ENCODE measurements around the gene FRYL. TPM values are rescaled to one million over a fixed set of nuclear protein-coding genes. Genes with fewer than 3 reads are reported as not detected.
A peak's percentile ranks its signal among the peaks of the same experiment; 100 is the strongest.
"Not testable (repeated sequence)": the region's sequence is repeated elsewhere in the genome, so short reads cannot be mapped to it uniquely, and the experiment has no call there.

FRYL gene
- total RNA-seq, 1 experiment from 2014 or later = 59.5 TPM

GRCh38 chr4:48490680-48491513 is 289.2 kb downstream of the FRYL start:
- no peak for DNase-seq (ENCODE audit: low read depth)

GRCh38 chr4:48490012-48490679 is 289.9 kb downstream of the FRYL start, which contains the start of gene ZAR1:
ZAR1 (plus strand) TSS chr4:48490252; CDS start chr4:48490292, 40 bp downstream.
- DNase-seq (ENCODE audit: low read depth) = no peak

- DNase-seq (ENCODE audit: low read depth) = no peak
These were observed 290.4 kb downstream of the FRYL start for GRCh38 chr4:48489683-48490011.

GRCh38 chr4:48484494-48485168 is 295.4 kb downstream of the FRYL start:
- DNase-seq (ENCODE audit: low read depth) = no peak

- DNase-seq (ENCODE audit: low read depth) = no peak
These were observed 296.1 kb downstream of the FRYL start for GRCh38 chr4:48483777-48484493.

GRCh38 chr4:48483006-48483776 is 296.9 kb downstream of the FRYL start, which contains the start of gene SLC10A4:
SLC10A4 (plus strand) TSS chr4:48483343; CDS start chr4:48483562, 219 bp downstream.
- DNase-seq (ENCODE audit: low read depth) = no peak

GRCh38 chr4:48481581-48481980 is 298.5 kb downstream of the FRYL start:
- no peak for DNase-seq (ENCODE audit: low read depth)

- no peak for DNase-seq (ENCODE audit: low read depth)
These were observed 301.8 kb downstream of the FRYL start for GRCh38 chr4:48478273-48478672.

GRCh38 chr4:48475770-48476169 is 304.3 kb downstream of the FRYL start:
- no peak for DNase-seq (ENCODE audit: low read depth)

- DNase-seq (ENCODE audit: low read depth) = no peak
These were observed 307.3 kb downstream of the FRYL start for GRCh38 chr4:48472794-48473193.

GRCh38 chr4:48470570-48470969 is 309.5 kb downstream of the FRYL start:
- DNase-seq (ENCODE audit: low read depth) = peak; percentile 61

GRCh38 chr4:48470137-48470536 is 309.9 kb downstream of the FRYL start:
- no peak for DNase-seq (ENCODE audit: low read depth)

- no peak for DNase-seq (ENCODE audit: low read depth)
These were observed 312.2 kb downstream of the FRYL start for GRCh38 chr4:48467891-48468290.

GRCh38 chr4:48467442-48467841 is 312.6 kb downstream of the FRYL start:
- DNase-seq (ENCODE audit: low read depth) = no peak

GRCh38 chr4:48462363-48462762 is 317.7 kb downstream of the FRYL start:
- DNase-seq (ENCODE audit: low read depth) = no peak

GRCh38 chr4:48461000-48461399 is 319.1 kb downstream of the FRYL start:
- no peak for DNase-seq (ENCODE audit: low read depth)

- DNase-seq (ENCODE audit: low read depth) = no peak
These were observed 325.5 kb downstream of the FRYL start for GRCh38 chr4:48454591-48454990.

GRCh38 chr4:48451656-48452055 is 328.4 kb downstream of the FRYL start:
- not testable (repeated sequence) for DNase-seq (ENCODE audit: low read depth)

GRCh38 chr4:48450740-48451139 is 329.3 kb downstream of the FRYL start:
- DNase-seq (ENCODE audit: low read depth) = no peak

GRCh38 chr4:48449151-48449550 is 330.9 kb downstream of the FRYL start:
- no peak for DNase-seq (ENCODE audit: low read depth)

Measured in LHCN-M2 (cell line).